ENCODE results near the gene PRSS8.

The PRSS8 gene

DNA sequence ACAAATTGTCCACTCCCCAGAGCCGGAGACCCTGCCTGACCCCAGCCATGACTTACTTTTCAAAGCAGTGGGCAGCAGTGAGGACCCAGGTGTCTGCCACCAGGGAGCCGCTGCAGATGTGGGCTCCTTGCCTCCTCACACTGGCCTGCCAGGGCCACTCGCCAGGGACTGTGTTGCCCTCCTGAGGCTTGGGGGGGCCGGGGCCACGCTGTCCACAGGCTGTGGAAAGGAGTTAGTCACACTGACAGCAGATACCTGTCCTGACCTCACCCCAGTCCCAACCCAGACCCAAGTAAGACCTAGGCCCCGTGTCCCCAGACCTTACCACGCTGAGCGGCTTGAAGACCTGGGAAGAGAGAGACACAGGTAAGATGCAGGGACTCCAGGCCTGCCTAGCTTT is 48.0 kb downstream of the PRSS8 start:
- no peak for DNase-seq (ENCODE audit: low read depth)
- TF ChIP-seq, protein P1, sequence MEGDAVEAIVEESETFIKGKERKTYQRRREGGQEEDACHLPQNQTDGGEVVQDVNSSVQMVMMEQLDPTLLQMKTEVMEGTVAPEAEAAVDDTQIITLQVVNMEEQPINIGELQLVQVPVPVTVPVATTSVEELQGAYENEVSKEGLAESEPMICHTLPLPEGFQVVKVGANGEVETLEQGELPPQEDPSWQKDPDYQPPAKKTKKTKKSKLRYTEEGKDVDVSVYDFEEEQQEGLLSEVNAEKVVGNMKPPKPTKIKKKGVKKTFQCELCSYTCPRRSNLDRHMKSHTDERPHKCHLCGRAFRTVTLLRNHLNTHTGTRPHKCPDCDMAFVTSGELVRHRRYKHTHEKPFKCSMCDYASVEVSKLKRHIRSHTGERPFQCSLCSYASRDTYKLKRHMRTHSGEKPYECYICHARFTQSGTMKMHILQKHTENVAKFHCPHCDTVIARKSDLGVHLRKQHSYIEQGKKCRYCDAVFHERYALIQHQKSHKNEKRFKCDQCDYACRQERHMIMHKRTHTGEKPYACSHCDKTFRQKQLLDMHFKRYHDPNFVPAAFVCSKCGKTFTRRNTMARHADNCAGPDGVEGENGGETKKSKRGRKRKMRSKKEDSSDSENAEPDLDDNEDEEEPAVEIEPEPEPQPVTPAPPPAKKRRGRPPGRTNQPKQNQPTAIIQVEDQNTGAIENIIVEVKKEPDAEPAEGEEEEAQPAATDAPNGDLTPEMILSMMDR (IDR thresholded peaks at IDR 0.05; ENCODE audit: low read depth, low read length, missing control alignments): no peak
- H3K4me3 ChIP-seq (ENCODE audit: low read depth, low read length): no peak overlapping the region

GRCh38 chr16:31086629-31086906 is 49.0 kb downstream of the PRSS8 start:
- no peak for DNase-seq (ENCODE audit: low read depth)
- TF ChIP-seq, protein P1 (IDR thresholded peaks at IDR 0.05; ENCODE audit: low read depth, low read length, missing control alignments): no peak
- no peak overlapping the region for H3K4me3 ChIP-seq (ENCODE audit: low read depth, low read length)

GRCh38 chr16:31085873-31086628 is 49.5 kb downstream of the PRSS8 start:
- DNase-seq (ENCODE audit: low read depth): no peak
- H3K4me3 ChIP-seq (ENCODE audit: low read depth, low read length): no peak overlapping the region
- TF ChIP-seq, protein P1 (IDR thresholded peaks at IDR 0.05; ENCODE audit: low read depth, low read length, missing control alignments): no peak

DNA sequence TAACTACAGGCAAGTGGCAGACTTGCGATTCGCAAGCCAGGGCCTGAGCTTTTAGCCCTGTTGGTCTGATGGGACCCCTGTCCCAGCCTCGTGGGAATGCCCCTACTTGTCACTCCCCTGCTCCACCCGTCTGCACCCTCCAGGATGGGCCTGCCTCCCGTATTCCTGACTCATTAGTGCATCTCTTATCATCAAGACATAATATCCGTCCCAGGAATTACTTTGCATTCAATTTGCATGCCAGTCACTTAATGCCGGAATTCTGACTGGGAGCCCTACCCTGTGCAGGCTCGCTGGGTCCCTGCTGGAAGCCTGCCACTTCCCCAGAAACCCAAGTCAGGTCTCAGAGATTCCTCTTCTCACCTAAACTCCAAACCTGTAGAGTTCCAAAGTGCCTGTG is 50.1 kb downstream of the PRSS8 start:
- no peak overlapping the region for H3K4me3 ChIP-seq (ENCODE audit: low read depth, low read length)
- no peak for DNase-seq (ENCODE audit: low read depth)
- TF ChIP-seq, protein P1 (IDR thresholded peaks at IDR 0.05; ENCODE audit: low read depth, low read length, missing control alignments): no peak

DNA sequence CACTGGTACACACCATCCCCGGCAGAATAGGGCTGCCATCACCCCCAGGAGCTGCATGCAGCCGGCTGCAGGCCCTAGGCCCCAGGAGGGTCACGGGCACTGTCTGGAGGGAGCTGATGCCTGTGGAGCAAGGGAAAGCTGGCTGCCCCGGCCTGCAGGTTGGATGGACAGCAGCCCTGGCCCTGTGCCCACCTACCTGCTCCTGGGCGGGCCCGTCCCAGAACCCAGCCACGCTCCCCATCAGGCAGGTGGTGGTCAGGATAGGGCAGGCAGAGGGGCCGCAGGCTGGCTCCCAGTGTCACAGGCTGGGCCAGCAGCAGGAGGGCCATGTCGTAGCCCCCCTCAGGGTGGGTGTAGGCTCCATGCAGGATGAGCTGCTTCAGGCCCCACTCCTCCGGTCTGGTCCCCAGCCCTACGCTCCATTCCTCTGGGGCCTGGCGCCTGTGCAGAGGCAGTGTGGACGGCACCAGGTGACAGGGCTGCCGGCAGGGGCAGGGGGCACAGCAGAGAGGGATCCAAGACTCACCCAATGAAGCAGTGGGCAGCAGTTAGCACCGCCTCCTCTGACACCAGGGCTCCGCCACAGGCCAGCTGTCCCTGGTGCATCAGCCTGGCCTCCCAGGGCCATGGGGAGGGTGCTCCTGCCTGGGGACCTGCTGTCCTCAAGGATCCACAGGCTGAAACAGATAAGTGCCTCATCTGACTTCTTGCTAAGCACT is 50.8 kb downstream of the PRSS8 start:
- TF ChIP-seq, protein P1 (IDR thresholded peaks at IDR 0.05; ENCODE audit: low read depth, low read length, missing control alignments): no peak
- no peak for DNase-seq (ENCODE audit: low read depth)
- H3K4me3 ChIP-seq (ENCODE audit: low read depth, low read length): no peak overlapping the region

- TF ChIP-seq, protein P1 (IDR thresholded peaks at IDR 0.05; ENCODE audit: low read depth, low read length, missing control alignments): no peak
- H3K4me3 ChIP-seq (ENCODE audit: low read depth, low read length): no peak overlapping the region
- DNase-seq (ENCODE audit: low read depth): no peak
Observed at GRCh38 chr16:31083981-31084380, 51.5 kb downstream of the PRSS8 start.

DNA sequence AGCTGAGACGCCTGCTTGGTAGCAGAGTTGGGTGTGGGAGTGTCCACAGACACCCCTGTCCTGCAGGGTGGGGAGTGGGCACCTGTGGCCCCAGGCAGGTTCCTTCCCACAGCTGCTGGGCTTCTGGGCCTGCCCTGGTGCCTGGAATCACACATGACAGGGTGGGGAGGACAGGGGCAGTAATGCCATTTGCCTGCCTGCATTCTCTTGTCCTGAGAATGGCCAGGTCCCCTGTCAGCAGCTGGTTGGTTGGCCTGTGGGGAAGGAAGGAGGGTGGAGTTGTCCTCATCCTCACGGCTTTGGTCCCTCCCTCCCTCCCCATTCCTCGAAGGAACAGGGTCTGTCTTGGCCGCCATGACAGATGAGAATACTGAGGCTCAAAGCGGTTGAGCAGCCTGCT is 52.0 kb downstream of the PRSS8 start:
- DNase-seq (ENCODE audit: low read depth): no peak
- TF ChIP-seq, protein P1 (IDR thresholded peaks at IDR 0.05; ENCODE audit: low read depth, low read length, missing control alignments): no peak
- H3K4me3 ChIP-seq (ENCODE audit: low read depth, low read length): no peak overlapping the region

Data from GM12864 (cell line).